Endothelial cell of umbilical vein (primary cell): ENCODE measurements around the gene ADCY9.

Experiments
- CTCF ChIP-seq, 2 donors: IDR thresholded peaks; 1 replicate in 1 of 2; 2 replicates in 1 of 2; pipeline ENCODE4 v1.5.1; 2011; ENCODE audit warnings: low read length in 2 of 2, mild to moderate bottlenecking in 2 of 2, moderate library complexity in 2 of 2, control low read depth in 1 of 2, inconsistent platforms in 1 of 2, low read depth in 1 of 2; ENCODE audit not compliant: insufficient read depth in 1 of 2; ENCODE audit errors: extremely low read depth in 1 of 2
- EZH2 ChIP-seq: IDR thresholded peaks from 2 replicates; pipeline ENCODE4 v1.6.1; 2012; ENCODE audit warnings: borderline replicate concordance, low read depth, mild to moderate bottlenecking, moderate library complexity, low read length, inconsistent platforms; ENCODE audit not compliant: severe bottlenecking
- FOS ChIP-seq: IDR thresholded peaks from 2 replicates; pipeline ENCODE4 v1.6.1; 2011; ENCODE audit warnings: mild to moderate bottlenecking, low read length, moderate library complexity, borderline replicate concordance; ENCODE audit not compliant: insufficient read depth
- GATA2 ChIP-seq: IDR thresholded peaks from 2 replicates; pipeline ENCODE4 v1.7.0; 2011; ENCODE audit warnings: low read depth, mild to moderate bottlenecking, moderate library complexity, mixed read lengths, low read length; ENCODE audit not compliant: insufficient read length, insufficient read depth
- JUN ChIP-seq: IDR thresholded peaks from 2 replicates; pipeline ENCODE4 v1.6.1; 2011; ENCODE audit warnings: borderline replicate concordance, low read depth; ENCODE audit not compliant: insufficient read length, insufficient read depth
- MYC ChIP-seq: IDR thresholded peaks from one replicate; pipeline ENCODE4 v1.6.1; 2011; ENCODE audit warnings: mild to moderate bottlenecking, low read depth, low read length
- POLR2A ChIP-seq: IDR thresholded peaks from 2 replicates; pipeline ENCODE4 v1.6.1; 2012; ENCODE audit warnings: low read depth, mild to moderate bottlenecking, control low read depth, low read length
- POLR2AphosphoS5 ChIP-seq: IDR thresholded peaks from 2 replicates; pipeline ENCODE4 v1.6.1; 2012; ENCODE audit warnings: low read depth, mild to moderate bottlenecking, control low read depth, low read length, moderate library complexity; ENCODE audit not compliant: insufficient read depth
- TF ChIP-seq, protein P1 (sequence below): IDR thresholded peaks from 2 replicates; pipeline ENCODE4 v1.6.1; 2011; ENCODE audit not compliant: insufficient read depth, insufficient read length

DNA sequence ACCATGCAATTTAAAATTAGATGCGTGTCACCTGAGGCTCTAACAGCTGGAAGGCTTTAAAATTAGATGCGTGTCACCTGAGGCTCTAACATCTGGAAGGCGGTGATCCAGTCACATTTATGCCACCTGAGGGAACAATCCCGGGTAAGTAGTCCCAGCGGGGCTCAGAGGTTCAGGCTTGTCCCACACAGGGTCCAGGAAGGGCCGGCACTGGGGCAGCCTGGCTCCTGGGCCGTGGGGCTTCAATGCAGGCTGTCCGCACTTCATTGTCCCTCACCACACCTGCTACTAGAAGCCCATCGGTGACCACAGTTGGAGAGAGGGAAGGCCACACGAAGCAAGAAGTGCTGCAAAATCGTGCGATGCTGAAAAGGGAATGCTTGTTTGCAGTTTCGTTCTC is 15.4 kb upstream of the ADCY9 start:
- no peak for TF ChIP-seq CTCF (IDR thresholded peaks at IDR 0.05; ENCODE audit: extremely low read depth in 1 of 2, insufficient read depth in 1 of 2, low read depth in 1 of 2, low read length in 2 of 2)
- no peak for TF ChIP-seq POLR2A
- no peak for TF ChIP-seq MYC
- TF ChIP-seq POLR2AphosphoS5 = no peak
- no peak for TF ChIP-seq GATA2
- no peak for TF ChIP-seq EZH2
- TF ChIP-seq, protein P1, sequence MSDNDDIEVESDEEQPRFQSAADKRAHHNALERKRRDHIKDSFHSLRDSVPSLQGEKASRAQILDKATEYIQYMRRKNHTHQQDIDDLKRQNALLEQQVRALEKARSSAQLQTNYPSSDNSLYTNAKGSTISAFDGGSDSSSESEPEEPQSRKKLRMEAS = no peak
- no peak for TF ChIP-seq JUN
- TF ChIP-seq FOS = no peak
